Occipital lobe (tissue), 2 donors: ENCODE data around the gene PROZ. TPM values are rescaled to one million over a fixed set of nuclear protein-coding genes. Genes with fewer than 3 reads are reported as not detected.

Experiments used
- DNase-seq: peaks from one replicate; lab custom pipeline; 2025; lab: John Stamatoyannopoulos, UW
- total RNA-seq: library from RNA; depleted of rRNA; stranded (reverse); fragments of >200 nt; gene quantifications from one replicate; pipeline ENCODE4 v1.2.3, GENCODE V29; 2014

PROZ gene
- total RNA-seq, 1 donor from 2014 or later: not detected

DNA sequence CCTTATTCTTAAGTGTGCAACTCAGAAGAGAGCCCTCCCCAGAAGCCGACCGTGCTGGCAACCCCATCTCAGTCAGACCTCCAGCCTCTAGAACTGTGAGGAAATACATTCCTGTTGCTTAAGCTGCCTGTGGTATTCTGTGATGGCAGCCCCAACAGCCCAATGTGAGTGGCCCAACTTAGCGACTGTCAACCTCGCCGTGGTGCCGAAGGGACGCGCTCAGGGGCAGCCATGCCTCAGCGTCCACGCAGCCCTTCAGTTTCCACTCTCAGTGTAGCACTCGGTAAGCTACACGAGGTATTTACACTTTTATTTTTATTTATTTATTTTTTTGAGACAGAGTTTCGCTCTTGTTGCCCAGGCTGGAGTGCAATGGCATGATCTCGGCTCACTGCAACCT, 18.4 kb downstream of the PROZ start:
- DNase-seq: no peak

DNA sequence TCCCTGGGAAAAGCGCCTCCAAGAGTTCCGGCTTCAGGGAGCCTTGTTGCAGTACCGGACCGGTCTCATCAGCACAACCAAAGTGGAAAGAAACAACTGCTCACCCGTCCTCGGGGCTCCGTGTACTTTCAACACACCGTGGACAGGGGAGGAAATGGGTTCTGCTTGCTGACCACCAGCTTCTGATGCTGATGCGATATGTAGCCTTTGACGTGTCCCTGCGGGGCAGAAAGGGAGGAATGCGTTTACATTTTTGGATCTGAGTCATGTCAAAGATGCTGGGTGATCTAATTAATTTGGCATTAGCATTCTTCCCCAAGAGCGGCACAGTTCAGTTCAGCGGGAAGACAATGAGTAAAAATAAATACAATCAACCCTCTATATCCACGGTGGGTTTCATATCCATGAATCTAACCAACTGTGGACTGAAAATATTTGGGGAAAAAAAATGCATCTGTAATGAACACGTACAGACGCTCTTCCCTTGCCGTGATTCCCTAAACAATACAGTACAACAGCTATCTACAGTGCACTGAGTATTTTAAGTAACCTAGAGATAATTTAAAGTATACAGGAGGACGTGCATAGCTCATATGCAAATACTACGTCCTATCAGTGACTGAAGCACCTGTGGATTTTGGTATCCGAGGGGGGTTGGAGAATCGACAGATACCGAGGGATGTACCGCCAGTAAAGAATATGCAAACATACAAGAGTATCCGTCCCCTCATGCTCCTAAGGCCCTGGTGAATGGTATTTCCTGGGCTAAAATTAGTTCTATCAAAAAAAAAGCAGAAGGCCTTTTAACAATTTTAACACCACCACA, 19.8 kb downstream of the PROZ start:
- DNase-seq: no peak

DNA sequence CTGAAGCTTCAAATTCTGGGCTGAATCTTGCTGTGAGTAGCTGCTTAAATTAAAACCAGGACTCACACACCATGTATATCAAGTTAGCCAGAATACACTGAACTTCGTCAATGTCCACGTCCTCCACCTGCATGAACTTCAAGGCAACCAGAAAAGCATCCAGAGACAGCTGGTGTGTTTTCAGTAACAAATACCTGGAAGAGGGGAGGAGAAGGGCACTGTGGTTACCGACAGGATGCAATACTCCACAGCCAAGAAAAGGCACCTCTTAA, 20.4 kb downstream of the PROZ start:
- DNase-seq: no peak

DNA sequence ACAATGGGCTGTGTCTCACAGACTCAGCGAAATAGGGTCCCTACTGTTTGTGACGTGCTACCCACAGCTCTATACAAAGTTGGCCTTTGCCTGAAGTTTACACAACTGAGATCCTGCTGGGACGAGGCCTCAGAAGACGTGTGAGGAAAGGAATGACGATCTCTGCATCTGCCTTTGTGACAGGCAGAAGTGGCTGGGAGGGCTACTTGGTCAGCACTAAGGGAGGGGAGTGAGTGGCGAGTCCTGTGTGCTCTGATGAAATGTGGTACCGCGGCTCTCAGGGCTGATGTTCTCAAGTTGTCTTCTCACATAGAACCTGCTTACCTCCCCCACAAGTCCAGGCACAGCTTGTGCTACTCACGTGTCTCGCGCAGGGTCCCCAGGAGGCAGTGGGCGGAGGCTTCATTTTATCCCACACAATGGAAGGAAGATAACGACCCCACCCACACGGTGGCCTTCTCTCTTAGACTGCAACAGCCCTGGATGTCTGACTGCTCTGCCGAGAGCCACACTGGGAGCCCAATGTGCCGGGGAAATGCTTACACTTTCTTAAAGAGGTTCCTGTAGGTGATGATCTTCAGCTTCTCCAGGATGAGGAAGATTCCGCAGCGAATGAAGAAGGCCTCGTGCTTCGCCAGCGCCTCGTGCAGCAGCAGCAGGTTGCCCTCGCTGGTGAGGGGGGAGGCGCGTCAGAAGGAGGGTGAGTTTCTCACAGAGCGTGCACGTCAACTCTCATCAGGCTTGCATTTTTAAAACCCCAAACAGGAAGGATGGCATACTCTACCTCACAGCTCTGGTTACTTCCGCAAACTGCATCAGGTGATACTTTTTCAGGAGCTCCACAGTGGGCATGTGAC, 21.2 kb downstream of the PROZ start:
- peak; percentile 17 for DNase-seq

DNA sequence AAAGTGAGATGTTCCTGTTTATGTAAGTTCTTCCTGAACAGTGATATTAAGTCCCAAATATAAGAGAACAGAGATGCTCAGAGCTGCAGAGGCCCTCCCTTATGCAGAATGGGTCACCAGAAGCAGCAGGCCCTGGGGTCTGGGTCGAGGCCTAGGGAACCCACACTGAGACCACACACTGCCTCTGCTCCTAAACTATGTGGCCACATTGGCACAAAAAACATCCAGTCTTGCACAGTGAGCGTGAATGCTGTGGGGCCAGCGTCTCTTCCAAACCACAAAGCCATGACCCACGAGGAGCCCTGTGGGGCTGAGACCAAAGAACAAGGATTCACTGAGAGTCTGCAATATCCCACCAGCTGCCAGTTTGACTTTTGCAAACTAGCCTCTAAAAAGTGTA, 23.6 kb downstream of the PROZ start:
- no peak for DNase-seq

DNA sequence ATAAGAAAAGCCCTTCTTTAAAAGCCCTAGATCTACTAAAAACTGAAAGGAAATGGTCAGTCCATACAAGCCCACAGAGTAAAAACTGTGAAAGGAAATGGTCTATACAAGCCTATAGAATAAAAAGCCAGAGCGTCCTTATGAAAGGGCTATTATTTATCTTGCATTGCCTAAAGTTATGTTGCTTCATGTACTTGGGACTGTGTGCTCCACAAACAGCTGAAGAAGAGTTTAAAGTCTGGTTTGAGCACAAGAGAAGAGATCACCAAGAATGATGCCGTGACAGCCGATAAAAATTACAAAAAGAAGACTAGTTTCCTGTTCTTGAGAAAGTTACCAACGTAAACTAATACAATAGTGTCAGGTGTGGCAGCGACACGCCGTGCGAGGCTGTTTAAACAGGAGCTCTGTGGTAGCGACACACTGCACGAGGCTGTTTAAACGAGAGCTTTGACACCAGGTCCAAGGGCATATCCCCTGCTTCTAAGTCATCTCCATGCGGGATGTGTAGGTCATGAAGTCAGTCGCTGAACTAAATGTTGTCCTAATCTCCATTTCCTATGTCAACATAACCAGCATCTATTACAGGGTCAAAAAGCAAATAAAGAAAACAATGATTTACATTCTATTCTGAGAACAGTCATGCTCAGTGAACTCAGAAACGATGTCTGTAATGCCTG, 25.1 kb downstream of the PROZ start:
- DNase-seq: no peak

DNA sequence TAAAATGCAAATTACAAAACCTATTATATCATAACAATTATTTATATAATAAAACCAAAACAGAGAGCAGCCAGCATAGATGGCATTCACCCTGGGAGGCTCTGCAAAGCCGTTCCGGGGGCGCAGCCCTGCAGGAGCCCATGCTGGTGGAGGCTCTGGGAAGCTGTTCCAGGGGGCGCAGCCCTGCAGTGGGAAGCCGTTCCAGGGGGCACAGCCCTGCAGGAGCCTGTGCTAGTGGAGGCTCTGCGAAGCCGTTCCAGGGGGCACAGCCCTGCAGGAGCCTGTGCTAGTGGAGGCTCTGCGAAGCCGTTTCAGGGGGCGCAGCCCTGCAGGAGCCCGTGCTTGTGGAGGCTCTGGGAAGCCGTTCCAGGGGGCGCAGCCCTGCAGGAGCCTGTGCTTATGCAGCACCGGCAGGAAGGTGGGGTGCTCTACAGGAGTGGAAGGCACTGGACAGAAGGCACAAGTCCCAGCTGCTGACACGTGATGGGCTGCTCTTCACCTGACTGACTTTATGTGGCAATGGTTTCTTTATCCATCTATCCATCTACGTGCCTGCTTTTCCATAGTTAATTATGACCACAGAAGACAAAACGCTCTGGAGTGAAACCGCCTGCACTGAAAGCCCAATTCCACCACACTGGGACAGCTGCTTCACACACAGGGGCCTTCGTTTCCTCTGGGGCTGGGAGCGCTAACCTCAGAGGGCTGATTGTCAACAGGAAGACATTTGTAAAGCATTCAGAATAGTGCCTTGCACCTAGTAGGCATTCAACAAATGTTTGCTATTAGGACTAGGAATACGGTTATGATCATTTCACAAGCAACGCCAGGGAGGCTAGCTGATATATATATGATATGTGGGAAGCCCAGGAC, 26.4 kb downstream of the PROZ start:
- no peak for DNase-seq

DNA sequence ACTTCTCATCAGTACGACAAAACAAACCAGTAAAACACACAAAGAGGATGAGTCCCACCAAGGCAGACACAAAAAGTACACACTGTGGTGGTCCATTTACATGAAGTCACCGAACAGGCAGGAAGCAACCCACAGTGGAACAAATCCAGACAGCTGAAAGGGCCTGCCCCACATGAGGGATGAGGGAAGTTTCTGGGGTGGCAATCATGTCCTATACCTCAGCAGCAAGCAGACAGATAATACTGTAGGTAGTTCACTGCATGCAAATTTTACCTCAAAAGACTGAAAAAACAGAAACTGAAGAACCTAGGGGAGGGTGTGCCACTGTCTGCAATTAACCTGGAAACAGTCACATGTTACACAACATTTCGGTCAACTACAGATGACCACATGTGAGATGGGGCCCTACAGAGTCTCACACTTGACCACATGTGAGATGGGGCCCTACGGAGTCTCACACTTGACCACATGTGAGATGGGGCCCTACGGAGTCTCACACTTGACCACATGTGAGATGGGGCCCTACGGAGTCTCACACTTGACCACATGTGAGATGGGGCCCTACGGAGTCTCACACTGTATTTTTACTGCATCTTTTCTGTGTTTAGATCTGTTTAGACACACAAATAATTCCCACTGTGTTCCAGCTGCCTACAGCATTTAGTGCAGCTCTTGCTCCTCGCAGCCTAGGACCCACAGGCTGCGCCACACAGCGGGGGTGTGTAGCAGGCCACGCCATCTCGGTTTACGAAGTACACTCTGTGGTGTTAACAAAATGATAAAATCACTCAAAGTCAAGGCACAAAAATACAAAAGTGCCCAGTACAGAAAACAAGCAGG, 27.8 kb downstream of the PROZ start:
- DNase-seq: no peak

DNA sequence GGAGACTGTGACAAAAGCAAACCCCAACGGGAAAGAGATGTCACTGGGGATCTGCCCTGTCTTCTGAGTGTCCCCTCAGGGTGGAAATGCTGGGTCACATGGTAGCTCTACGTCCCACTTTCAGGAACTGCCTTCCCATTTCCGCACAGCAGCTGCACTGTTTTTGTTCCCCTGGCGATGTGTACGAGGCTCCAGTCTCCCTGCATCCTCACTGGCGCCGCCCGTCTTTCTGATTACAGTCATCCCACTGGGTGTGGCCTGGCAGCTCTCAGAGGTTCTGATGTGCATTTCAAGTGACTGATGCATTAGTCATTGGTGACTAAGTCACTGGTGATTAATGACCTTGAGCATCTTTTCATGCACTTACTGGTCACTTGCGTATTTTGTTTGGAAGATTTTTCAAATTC, 28.8 kb downstream of the PROZ start:
- peak; percentile 37 for DNase-seq

DNA sequence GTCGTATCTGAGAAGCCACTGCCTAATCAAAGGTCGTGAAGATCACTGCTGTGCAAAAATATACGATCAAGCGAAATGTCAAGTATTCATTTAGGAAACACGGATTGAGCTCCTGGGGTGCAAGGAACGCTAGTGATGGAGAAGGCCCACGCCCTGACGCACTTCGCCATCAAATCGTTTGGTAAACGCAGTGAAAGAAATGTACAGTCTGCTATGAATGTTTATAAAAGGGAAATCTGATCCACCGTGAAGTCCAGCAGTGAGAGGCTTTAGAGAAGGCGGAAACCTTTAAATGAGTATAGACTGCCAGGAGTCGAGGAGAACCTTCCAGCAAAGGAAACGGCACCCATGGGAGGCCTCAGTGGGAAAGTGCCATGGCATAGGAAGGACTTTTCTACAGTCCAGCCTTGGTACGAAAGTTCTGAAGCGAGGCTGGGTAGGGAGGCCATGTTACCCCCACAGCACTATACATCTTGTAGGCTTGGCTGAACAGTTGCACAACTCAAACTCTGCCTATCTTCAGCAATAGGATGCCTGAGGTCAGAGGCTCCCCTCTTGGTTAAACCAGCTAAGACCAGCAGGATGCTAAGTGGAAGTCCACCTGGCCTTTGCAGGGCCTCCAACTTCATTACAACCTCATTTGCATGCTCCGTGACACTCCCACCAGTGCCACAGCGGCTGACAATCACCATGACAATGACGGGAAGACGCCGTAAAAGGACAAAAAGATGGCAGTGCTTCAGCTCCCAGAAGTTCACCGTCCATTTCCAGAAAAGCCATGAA, 29.6 kb downstream of the PROZ start:
- no peak for DNase-seq

DNA sequence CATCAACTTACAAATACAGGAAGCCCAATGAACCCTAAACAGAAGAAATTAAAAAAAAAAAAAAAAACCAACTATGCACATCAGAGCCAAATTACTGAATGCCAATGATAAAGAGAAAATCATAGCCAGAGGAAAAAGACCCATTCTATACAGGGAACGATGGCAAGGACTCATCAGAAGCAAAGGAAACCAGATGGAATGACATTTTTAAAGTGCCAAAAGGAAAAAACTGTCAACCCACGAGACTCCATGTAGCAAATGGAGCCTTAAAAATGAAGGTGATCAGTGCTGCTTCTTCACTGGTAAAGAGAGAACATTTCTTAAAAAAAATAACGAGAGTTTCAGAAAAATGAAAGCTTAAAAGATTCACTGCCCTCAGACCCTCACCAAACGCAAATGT, 31.7 kb downstream of the PROZ start:
- DNase-seq: no peak

DNA sequence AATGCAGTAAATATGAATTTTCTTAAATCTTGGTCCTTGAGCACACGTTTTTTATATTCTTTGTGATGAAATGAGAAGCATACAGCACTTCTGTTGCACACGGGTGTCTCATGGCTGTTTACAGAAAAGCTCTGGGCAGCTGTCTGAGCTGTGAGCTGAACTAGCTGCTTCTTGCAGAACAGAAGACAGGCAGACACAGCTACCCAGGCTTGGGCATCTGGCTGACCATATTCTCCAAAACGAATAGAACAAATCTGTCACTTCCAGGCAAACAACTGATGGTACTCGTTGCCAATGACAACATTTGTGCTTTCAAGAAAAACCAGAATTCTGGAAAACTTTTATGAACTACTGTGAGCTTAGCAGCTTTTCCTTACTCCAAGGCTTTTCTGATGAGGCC, 33.8 kb downstream of the PROZ start:
- DNase-seq: no peak

DNA sequence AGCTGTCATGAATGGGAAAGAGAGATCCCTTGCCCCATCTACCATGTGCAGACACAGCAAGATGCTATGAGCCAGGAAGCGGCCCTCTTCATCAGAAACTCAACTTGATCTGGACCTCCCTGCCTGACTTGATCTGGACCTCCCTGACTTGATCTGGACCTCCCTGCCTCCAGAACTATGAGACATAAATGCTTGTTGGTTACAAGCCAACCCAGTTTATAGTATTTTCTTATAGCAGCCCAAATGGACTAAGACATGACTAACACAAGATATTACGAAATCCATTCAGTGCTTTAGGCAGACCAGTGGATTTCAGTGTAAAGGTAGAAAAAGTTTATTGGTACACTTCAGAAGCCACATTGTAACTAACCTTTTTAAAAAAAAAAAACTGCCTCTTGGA, 34.5 kb downstream of the PROZ start:
- no peak for DNase-seq

DNA sequence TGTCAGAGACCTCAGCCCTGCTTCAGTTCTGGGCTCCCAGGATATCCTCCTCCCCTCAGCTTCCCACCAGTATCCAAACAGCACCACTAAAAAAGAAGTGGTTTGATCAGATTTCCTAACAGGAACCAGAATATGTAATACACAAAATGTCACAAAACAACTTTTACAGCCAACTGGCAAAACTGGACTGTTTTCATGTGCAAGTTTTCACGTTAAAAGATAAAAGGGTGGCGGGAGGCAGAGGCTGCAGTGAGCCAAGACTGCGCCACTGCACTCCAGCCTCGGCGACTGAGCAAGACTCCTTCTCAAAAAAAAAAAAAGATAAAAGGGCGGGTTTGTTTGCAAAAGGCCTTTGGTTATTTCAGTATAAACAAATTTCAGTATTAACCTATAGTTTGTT, 36.9 kb downstream of the PROZ start:
- no peak for DNase-seq

DNA sequence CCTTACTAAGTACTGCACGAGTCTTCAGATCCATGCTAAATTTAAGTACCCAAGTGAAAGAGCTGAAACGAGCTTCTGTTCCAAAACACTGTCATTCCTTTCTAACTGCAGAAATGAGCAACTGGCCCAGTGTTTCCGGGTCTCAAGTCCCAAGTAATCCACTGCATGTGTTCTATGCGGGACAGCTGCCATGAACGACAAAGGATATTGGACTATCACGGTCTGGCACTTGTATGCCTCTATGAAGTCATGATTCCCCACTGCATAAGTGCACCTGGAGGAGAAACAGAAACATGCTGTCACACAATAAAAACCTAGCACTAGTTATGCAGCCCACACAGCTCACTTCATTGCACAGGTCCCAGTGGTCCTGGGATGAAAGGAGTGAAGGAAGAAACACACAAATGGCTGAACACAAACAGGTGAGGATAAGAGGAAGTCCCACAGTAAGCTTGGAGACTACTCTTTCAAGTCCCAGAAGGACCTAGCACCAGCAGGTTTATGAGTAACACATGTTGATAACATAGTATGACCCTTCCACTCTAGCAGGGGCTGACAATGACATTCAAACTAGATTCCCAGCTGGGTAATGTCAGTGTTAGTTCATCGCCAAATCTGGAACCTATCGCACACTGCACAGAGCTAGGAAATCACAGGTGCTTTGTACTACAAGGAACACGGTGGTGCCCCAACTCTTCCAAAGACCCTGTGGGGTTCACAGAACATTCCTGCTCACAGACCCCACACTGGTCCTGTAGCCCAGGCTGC, 38.7 kb downstream of the PROZ start:
- no peak for DNase-seq

DNA sequence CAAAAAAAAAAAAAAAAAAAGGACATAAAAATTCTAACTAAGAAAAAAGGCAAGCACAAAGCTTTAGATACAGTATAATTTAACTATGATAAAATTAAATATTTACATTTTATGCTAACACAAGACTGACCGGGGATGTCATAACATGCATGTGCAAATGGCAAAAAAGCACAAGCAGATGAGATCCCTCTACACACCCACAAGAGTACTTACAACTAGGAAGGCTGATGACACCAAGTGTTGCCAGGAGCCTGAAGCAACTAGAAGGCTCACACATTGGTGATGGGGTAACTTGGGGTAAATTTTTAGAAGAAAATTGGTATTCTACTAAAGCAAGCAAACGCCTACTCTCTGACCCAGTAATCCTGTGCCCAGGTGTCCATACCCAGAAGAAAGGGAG, 43.4 kb downstream of the PROZ start:
- DNase-seq: no peak

DNA sequence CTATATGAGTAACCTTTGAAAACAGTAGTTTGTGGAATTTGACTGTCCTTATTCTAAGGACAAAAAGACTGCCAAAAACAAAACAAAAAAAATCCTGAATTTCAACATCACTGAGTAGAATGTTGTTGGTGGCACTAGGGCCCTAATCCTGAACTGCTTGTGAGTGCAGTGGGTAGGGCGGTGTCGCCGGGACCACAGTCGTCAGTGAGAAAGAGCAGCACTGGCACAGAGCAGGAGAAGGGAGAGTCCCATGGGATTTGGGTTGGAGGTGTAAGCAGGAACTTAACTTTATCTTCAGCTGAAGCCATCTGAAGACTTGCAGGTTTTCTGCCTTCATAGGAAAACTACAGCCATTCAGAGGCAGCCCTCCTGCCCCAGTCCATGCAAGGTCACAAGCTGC, 44.5 kb downstream of the PROZ start:
- DNase-seq: no peak

DNA sequence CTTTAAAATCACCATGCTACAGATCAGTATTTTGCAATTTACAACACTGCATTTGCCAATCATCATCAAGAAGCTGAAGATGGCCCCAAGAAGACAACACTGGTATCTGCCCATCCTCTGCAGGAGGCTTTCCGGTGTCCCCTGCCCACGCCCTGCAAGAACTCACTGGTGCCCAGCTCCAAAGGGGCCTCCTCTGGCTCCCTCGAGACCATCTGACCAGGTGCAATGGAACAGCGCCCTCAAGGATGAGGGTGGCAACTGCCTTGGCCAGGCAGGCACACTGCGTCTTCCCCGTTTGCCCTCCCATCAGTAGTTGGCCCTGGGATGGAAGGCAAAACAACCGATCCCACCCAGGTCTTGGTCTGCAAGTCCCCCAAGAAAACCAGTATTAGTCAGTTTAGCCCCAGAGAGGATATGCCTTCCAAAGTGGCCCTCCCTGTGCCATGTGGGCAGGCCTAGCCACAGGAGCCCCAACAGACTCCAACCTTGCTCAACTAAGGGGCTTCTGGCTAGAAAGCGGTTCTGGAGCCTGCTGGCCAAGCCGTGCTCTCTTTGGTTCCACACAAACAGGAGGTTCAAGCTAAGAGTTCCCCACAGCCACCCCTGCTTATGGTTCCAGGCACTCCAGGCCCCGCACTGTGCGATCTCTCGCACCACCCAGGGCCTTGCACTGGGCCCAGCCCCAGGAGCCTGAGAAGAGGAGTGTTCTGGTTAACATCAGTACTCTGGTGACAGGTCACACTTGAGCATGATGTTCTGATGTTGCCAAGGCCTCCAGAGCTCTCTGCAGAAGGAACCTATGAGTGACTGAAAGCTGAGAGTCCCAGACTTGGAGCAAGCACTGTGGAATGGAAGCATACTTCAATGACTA, 45.3 kb downstream of the PROZ start:
- no peak for DNase-seq
